Measurements from ENCODE around the gene SMC5.

SMC5 gene

DNA sequence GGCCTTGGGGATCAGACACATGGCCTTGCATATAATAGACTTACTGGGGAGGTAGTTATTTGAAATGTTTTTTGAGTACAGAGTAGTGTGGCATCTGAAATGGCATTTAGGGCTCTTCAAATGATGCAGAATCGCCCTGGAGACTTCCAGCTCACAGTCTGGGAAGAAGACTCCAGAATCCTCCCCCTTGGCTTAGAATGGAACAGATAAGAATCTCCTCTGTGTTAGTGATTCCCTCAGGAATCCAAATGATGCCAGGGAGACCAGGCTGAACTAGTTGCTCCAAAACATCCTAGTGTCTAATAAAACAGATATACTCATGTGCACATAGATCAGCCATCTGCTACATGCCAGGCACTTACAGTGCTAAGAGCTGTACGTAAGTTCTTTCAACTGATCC lies 38.6 kb upstream of the SMC5 start:
- peak; percentile 78 for ATAC-seq
- TF ChIP-seq BACH2 (CRISPR knock-in tag; IDR thresholded peaks at IDR 0.05; ENCODE audit: borderline replicate concordance): no peak
- TF ChIP-seq, protein P1, sequence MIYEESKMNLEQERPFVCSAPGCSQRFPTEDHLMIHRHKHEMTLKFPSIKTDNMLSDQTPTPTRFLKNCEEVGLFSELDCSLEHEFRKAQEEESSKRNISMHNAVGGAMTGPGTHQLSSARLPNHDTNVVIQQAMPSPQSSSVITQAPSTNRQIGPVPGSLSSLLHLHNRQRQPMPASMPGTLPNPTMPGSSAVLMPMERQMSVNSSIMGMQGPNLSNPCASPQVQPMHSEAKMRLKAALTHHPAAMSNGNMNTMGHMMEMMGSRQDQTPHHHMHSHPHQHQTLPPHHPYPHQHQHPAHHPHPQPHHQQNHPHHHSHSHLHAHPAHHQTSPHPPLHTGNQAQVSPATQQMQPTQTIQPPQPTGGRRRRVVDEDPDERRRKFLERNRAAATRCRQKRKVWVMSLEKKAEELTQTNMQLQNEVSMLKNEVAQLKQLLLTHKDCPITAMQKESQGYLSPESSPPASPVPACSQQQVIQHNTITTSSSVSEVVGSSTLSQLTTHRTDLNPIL (CRISPR knock-in tag; IDR thresholded peaks at IDR 0.05; ENCODE audit: low read depth): no peak
- no peak for TF ChIP-seq OSR1 (CRISPR knock-in tag; IDR thresholded peaks at IDR 0.05)

GRCh38 chr9:70222354-70222753 lies 36.4 kb upstream of the SMC5 start:
- no peak for ATAC-seq
- TF ChIP-seq TOX (CRISPR knock-in tag; IDR thresholded peaks at IDR 0.05; ENCODE audit: borderline replicate concordance): no peak
- TF ChIP-seq ESRRG (CRISPR knock-in tag; IDR thresholded peaks at IDR 0.05): no peak
- TF ChIP-seq PPARA (CRISPR knock-in tag; IDR thresholded peaks at IDR 0.05; ENCODE audit: borderline replicate concordance): no peak
- no peak for TF ChIP-seq TCF4 (CRISPR knock-in tag; IDR thresholded peaks at IDR 0.05; ENCODE audit: borderline replicate concordance)
- no peak for TF ChIP-seq ZNF565 (CRISPR knock-in tag; conservative IDR thresholded peaks at IDR 0.05; ENCODE audit: low read depth)
- no peak for TF ChIP-seq ZFP30 (CRISPR knock-in tag; IDR thresholded peaks at IDR 0.05)
- no peak for TF ChIP-seq CSRNP3 (CRISPR knock-in tag; IDR thresholded peaks at IDR 0.05)
- TF ChIP-seq CSDC2 (CRISPR knock-in tag; IDR thresholded peaks at IDR 0.05): no peak
- TF ChIP-seq ZNF8 (CRISPR knock-in tag; IDR thresholded peaks at IDR 0.05): no peak
- TF ChIP-seq ZFP3 (CRISPR knock-in tag; IDR thresholded peaks at IDR 0.05): no peak
- no peak for TF ChIP-seq SNAI2 (CRISPR knock-in tag; IDR thresholded peaks at IDR 0.05)

DNA sequence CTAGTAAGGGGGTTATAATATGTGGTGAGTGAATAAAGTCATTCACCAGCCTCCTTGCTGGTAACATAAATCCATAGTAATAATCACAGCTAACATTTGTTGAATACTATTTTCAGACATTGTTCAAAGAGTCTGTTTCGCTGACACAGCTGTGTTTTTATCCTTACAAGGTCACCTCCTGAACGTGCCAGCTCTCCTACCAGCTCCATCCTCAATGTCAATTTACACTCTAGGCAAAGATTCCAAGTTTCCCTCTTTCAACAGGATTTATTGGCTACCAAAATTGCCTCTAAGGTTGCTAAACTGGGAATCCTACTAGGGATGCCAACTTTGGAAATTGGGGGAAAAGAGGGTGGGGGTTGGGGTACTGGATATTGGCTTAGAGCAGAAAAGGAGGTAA lies 30.7 kb upstream of the SMC5 start:
- no peak for ATAC-seq
- TF ChIP-seq ZNF565 (CRISPR knock-in tag; conservative IDR thresholded peaks at IDR 0.05; ENCODE audit: low read depth): no peak
- TF ChIP-seq RARB (CRISPR knock-in tag; IDR thresholded peaks at IDR 0.05): no peak
- no peak for TF ChIP-seq ZFP3 (CRISPR knock-in tag; IDR thresholded peaks at IDR 0.05)
- TF ChIP-seq, protein P2, sequence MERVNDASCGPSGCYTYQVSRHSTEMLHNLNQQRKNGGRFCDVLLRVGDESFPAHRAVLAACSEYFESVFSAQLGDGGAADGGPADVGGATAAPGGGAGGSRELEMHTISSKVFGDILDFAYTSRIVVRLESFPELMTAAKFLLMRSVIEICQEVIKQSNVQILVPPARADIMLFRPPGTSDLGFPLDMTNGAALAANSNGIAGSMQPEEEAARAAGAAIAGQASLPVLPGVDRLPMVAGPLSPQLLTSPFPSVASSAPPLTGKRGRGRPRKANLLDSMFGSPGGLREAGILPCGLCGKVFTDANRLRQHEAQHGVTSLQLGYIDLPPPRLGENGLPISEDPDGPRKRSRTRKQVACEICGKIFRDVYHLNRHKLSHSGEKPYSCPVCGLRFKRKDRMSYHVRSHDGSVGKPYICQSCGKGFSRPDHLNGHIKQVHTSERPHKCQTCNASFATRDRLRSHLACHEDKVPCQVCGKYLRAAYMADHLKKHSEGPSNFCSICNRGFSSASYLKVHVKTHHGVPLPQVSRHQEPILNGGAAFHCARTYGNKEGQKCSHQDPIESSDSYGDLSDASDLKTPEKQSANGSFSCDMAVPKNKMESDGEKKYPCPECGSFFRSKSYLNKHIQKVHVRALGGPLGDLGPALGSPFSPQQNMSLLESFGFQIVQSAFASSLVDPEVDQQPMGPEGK (CRISPR knock-in tag; IDR thresholded peaks at IDR 0.05; ENCODE audit: borderline replicate concordance): no peak
- no peak for TF ChIP-seq ARNTL (CRISPR knock-in tag; IDR thresholded peaks at IDR 0.05; ENCODE audit: borderline replicate concordance, low read depth)
- TF ChIP-seq BACH2 (CRISPR knock-in tag; IDR thresholded peaks at IDR 0.05; ENCODE audit: borderline replicate concordance): no peak

GRCh38 chr9:70228611-70229010 lies 30.2 kb upstream of the SMC5 start:
- ATAC-seq: no peak
- TF ChIP-seq CSRNP3 (CRISPR knock-in tag; IDR thresholded peaks at IDR 0.05) (no peak), ESRRG (CRISPR knock-in tag; IDR thresholded peaks at IDR 0.05) (no peak), ZNF70 (CRISPR knock-in tag; IDR thresholded peaks at IDR 0.05) (no peak), TOX (CRISPR knock-in tag; IDR thresholded peaks at IDR 0.05; ENCODE audit: borderline replicate concordance) (no peak), TSHZ2 (CRISPR knock-in tag; IDR thresholded peaks at IDR 0.05) (no peak), GLIS3 (CRISPR knock-in tag; IDR thresholded peaks at IDR 0.05) (no peak), ZNF565 (CRISPR knock-in tag; conservative IDR thresholded peaks at IDR 0.05; ENCODE audit: low read depth) (no peak), SNAI2 (CRISPR knock-in tag; IDR thresholded peaks at IDR 0.05) (no peak)
- TF ChIP-seq, protein P1 (CRISPR knock-in tag; IDR thresholded peaks at IDR 0.05; ENCODE audit: low read depth): no peak

Data from SK-N-SH treated with all-trans-retinoic acid at 6 μM for 48 hours (cell line).